AG04450 (cell line): ENCODE results near the gene APOM. TPM values are rescaled to one million over a fixed set of nuclear protein-coding genes. Genes with fewer than 3 reads are reported as not detected.

Experiments used
- CTCF ChIA-PET: fragments of 300-600, 350-600 bp; formaldehyde crosslinking; extraction: SDS; loops from one replicate; lab custom pipeline; 2022; ENCODE audit warnings: antibody characterized with exemption, inconsistent platforms; lab: Charles Lee
- POLR2A ChIA-PET: fragments of 350-600 bp; formaldehyde crosslinking; extraction: SDS; loops from one replicate; lab custom pipeline; 2021; ENCODE audit warnings: antibody characterized with exemption, inconsistent platforms; lab: Yijun Ruan, JAX
- DNase-seq: peaks from one replicate; pipeline ENCODE4 v3.0.0-alpha.2; 2011; ENCODE audit warnings: low read depth, low spot score
- H3K27ac ChIP-seq: one replicate; pipeline ENCODE4 v1.5.1; 2012; ENCODE audit warnings: low read depth, low read length, control low read depth
- H3K27me3 ChIP-seq: one replicate; pipeline ENCODE4 v1.6.0; 2012; ENCODE audit warnings: low read length; ENCODE audit not compliant: control insufficient read depth, insufficient read depth
- H3K4me3 ChIP-seq: 2 replicates; pipeline ENCODE4 v1.5.1; 2011; ENCODE audit warnings: mild to moderate bottlenecking, low read depth, low read length, control low read depth
- H3K9me3 ChIP-seq: 2 replicates; pipeline ENCODE4 v1.5.1; 2012; ENCODE audit warnings: low read length; ENCODE audit not compliant: control insufficient read depth, insufficient read depth
- CTCF ChIP-seq: IDR thresholded peaks from 2 replicates; pipeline ENCODE4 v1.5.1; 2011; ENCODE audit warnings: low read depth, low read length, control low read depth, inconsistent platforms
- polyA plus RNA-seq: library from polyadenylated mRNA; depleted of rRNA; stranded (reverse); fragments of >200 nt; gene quantifications from 2 replicates; pipeline ENCODE4 v1.2.3, GENCODE V29; 2011

APOM gene
- polyA plus RNA-seq, 1 experiment = 2.8 TPM

- no peak overlapping the region for H3K27ac ChIP-seq
- no peaks in the 10 kb centered on the region; the same call in 1 of the 2 replicates for H3K9me3 ChIP-seq
- no peaks in the 10 kb centered on the region for H3K27me3 ChIP-seq
- no peak for TF ChIP-seq CTCF
- CTCF ChIA-PET = interaction anchor here (0.6 kb wide), 1 partner anchor 220 kb away, joined by 3 read pairs; no protein-coding TSS in a partner anchor
- no peak for DNase-seq
- POLR2A ChIA-PET = interaction anchor here (0.8 kb wide), 1 partner anchor 9 kb away, joined by 4 read pairs; the partner anchor contains the start of gene BAG6
- no peak overlapping the region for H3K4me3 ChIP-seq
Measured at GRCh38 chr6:31643818-31644454, 11.8 kb upstream of the APOM start.

- no peaks in the 10 kb centered on the region for H3K27me3 ChIP-seq
- no peak for DNase-seq
- H3K4me3 ChIP-seq = no peak overlapping the region
- CTCF ChIA-PET = no interaction called here
- TF ChIP-seq CTCF = no peak
- no peak overlapping the region for H3K27ac ChIP-seq
- POLR2A ChIA-PET = no interaction called here
- H3K9me3 ChIP-seq = no peaks in the 10 kb centered on the region; the same call in 1 of the 2 replicates
Measured at GRCh38 chr6:31645325-31645724, 10.4 kb upstream of the APOM start.

GRCh38 chr6:31651602-31652191 lies 4.0 kb upstream of the APOM start:
- peak overlapping the region; percentile 98 for H3K27ac ChIP-seq
- DNase-seq = no peak
- POLR2A ChIA-PET = interaction anchor here (1.8 to 3.0 kb wide), 6 partner anchors 9 to 175 kb away, joined by 10 to 37 read pairs (median 12); partner anchors contain the start of genes C6orf47, CSNK2B, GPANK1 and HSPA1B
- H3K4me3 ChIP-seq = peak overlapping the region; percentile 88
- no peaks in the 10 kb centered on the region; the same call in 1 of the 2 replicates for H3K9me3 ChIP-seq
- no peak for TF ChIP-seq CTCF
- CTCF ChIA-PET = interaction anchor here (1.2 kb wide), 1 partner anchor 12 kb away, joined by 3 read pairs; the partner anchor contains the start of gene GPANK1
- no peaks in the 10 kb centered on the region for H3K27me3 ChIP-seq

- DNase-seq = no peak
- POLR2A ChIA-PET = interaction anchor here (0.5 to 3.0 kb wide), 11 partner anchors 8 to 319 kb away, joined by 3 to 37 read pairs (median 10); partner anchors contain the start of genes C6orf47, CSNK2B, DXO and GPANK1
- TF ChIP-seq CTCF = no peak
- Histone ChIP-seq H3K27ac (peak overlapping the region; percentile 98), H3K9me3 (no peaks in the 10 kb centered on the region; the same call in 1 of the 2 replicates), H3K27me3 (no peaks in the 10 kb centered on the region), H3K4me3 (peak overlapping the region; percentile 88)
- CTCF ChIA-PET = interaction anchor here (0.5 to 0.8 kb wide), 3 partner anchors 11 to 594 kb away, joined by 3 read pairs; partner anchors contain the start of genes GPANK1 and LY6G5C
Measured at GRCh38 chr6:31652925-31653724, 2.6 kb upstream of the APOM start.
